Nephron progenitor cell (in vitro differentiated cells): ENCODE data around the gene MAP3K21.

Experiments used
- DNase-seq: peaks from one replicate; pipeline ENCODE4 v3.0.0; 2021
- H3K27ac Mint-ChIP-seq: 2 replicates; pipeline ENCODE4 v1.8.0; 2021; ENCODE audit warnings: mild to moderate bottlenecking, moderate library complexity, mixed read lengths
- H3K27me3 Mint-ChIP-seq: 2 replicates; pipeline ENCODE4 v1.8.0; 2021; ENCODE audit warnings: mild to moderate bottlenecking, low read depth, mixed read lengths; ENCODE audit not compliant: poor library complexity
- H3K36me3 Mint-ChIP-seq: 2 replicates; pipeline ENCODE4 v1.8.0; 2021; ENCODE audit warnings: low read depth, mixed read lengths
- H3K4me1 Mint-ChIP-seq: 2 replicates; pipeline ENCODE4 v1.8.0; 2021; ENCODE audit warnings: mixed read lengths
- H3K4me3 Mint-ChIP-seq: 2 replicates; pipeline ENCODE4 v1.8.0; 2021; ENCODE audit warnings: mild to moderate bottlenecking, moderate library complexity, mixed read lengths
- H3K9me3 Mint-ChIP-seq: 2 replicates; pipeline ENCODE4 v1.8.0; 2021; ENCODE audit warnings: mild to moderate bottlenecking, moderate library complexity, mixed read lengths
- TF ChIP-seq, protein P1 (sequence below): fragments of 200-600 bp; sonication (generic); IDR thresholded peaks from 2 replicates; pipeline ENCODE4 v1.5.0; 2021; ENCODE audit warnings: antibody characterized with exemption

MAP3K21 gene

GRCh38 chr1:233410906-233411305 lies 83.4 kb downstream of the MAP3K21 start:
- Mint-ChIP-seq H3K27ac (no peak overlapping the region), H3K9me3 (peaks cover 25% of the 10 kb centered on the region), H3K4me1 (no peaks in the 10 kb centered on the region), H3K36me3 (no peaks in the 10 kb centered on the region), H3K4me3 (no peak overlapping the region), H3K27me3 (peaks cover 3% of the 10 kb centered on the region)
- TF ChIP-seq, protein P1, sequence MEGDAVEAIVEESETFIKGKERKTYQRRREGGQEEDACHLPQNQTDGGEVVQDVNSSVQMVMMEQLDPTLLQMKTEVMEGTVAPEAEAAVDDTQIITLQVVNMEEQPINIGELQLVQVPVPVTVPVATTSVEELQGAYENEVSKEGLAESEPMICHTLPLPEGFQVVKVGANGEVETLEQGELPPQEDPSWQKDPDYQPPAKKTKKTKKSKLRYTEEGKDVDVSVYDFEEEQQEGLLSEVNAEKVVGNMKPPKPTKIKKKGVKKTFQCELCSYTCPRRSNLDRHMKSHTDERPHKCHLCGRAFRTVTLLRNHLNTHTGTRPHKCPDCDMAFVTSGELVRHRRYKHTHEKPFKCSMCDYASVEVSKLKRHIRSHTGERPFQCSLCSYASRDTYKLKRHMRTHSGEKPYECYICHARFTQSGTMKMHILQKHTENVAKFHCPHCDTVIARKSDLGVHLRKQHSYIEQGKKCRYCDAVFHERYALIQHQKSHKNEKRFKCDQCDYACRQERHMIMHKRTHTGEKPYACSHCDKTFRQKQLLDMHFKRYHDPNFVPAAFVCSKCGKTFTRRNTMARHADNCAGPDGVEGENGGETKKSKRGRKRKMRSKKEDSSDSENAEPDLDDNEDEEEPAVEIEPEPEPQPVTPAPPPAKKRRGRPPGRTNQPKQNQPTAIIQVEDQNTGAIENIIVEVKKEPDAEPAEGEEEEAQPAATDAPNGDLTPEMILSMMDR, result no peak
- no peak for DNase-seq

DNA sequence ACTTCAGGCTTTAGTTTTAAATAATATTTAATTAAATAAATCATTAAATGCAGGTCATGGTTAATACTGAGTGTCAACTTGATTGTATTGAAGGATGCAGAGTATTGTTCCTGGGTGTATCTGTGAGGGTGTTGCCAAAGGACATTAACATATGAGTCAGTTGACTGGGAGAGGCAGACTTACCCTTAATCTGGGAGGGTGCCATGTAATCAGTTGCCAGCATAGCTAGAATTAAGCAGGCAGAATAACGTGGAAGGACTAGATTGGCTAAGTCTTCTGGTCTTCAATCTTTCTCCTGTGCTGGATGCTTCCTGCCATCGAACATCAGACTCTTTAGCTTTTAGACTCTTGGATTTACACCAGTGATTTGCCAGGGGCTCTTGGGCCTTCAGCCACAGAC lies 85.3 kb downstream of the MAP3K21 start:
- peaks cover 3% of the 10 kb centered on the region for H3K27me3 Mint-ChIP-seq
- H3K4me3 Mint-ChIP-seq, result no peak overlapping the region
- DNase-seq, result no peak
- H3K9me3 Mint-ChIP-seq, result peaks cover 15% of the 10 kb centered on the region
- no peak overlapping the region for H3K27ac Mint-ChIP-seq
- H3K36me3 Mint-ChIP-seq, result no peaks in the 10 kb centered on the region
- no peaks in the 10 kb centered on the region for H3K4me1 Mint-ChIP-seq
- TF ChIP-seq, protein P1, result no peak

DNA sequence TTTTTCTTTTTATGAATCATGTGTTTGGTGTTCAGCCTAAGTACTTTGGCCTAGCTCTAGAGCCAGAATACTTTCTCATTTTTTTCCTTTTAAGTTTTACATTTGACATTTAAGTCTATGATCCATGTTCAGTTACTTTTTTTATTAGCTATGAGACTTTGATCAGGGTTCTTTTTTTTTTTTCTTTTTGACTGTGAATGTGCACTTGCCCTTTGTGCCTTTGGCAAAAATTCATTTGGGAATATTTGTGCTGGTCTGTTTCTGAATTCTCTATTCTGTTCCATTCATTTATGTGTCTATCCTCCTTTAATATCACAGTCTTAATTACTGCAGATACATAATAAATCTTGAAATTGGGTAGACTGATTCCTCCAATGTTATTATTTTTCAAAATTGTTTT lies 93.8 kb downstream of the MAP3K21 start:
- Mint-ChIP-seq H3K9me3 (peaks cover 8% of the 10 kb centered on the region), H3K36me3 (no peaks in the 10 kb centered on the region), H3K4me1 (no peaks in the 10 kb centered on the region), H3K27ac (no peak overlapping the region), H3K4me3 (no peak overlapping the region), H3K27me3 (peaks cover 4% of the 10 kb centered on the region)
- DNase-seq, result no peak
- TF ChIP-seq, protein P1, result no peak

- Mint-ChIP-seq H3K27ac (no peak overlapping the region), H3K4me1 (no peaks in the 10 kb centered on the region), H3K9me3 (peaks cover 8% of the 10 kb centered on the region)
Observed at GRCh38 chr1:233424779-233425178, 97.3 kb downstream of the MAP3K21 start.

DNA sequence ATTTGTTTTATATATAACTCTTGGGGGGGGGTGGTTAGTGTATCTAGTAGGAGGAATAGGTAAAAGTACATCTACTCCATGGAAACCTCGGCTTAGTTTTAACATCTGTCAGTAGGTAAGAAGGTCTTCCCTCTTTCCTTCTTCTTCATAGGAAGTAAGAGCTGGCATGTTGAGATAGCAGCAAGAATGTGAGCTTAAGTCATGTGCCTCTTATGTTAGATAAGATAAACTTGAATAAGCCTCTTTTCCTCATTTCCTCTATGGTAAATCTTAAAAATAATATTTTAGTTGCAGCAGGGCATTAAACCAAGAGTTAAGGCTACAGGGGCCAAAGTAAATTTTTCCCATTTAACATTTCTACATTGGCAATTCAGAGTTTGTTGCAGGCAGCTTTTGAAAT lies 100.4 kb downstream of the MAP3K21 start:
- no peak overlapping the region for H3K4me3 Mint-ChIP-seq
- no peak for DNase-seq
- H3K9me3 Mint-ChIP-seq, result peaks cover under 1% of the 10 kb centered on the region
- no peaks in the 10 kb centered on the region for H3K4me1 Mint-ChIP-seq
- no peaks in the 10 kb centered on the region for H3K36me3 Mint-ChIP-seq
- TF ChIP-seq, protein P1, result no peak
- no peak overlapping the region for H3K27ac Mint-ChIP-seq
- H3K27me3 Mint-ChIP-seq, result peaks cover 6% of the 10 kb centered on the region

More at GRCh38 chr1:233424779-233425178, 97.3 kb downstream of the MAP3K21 start:
- no peak for DNase-seq
- TF ChIP-seq, protein P1, result peak; percentile 10
- no peaks in the 10 kb centered on the region for H3K36me3 Mint-ChIP-seq
- no peak overlapping the region for H3K4me3 Mint-ChIP-seq
- H3K27me3 Mint-ChIP-seq, result peaks cover 6% of the 10 kb centered on the region

GRCh38 chr1:233431753-233432403 lies 104.4 kb downstream of the MAP3K21 start:
- H3K4me3 Mint-ChIP-seq, result no peak overlapping the region
- H3K27me3 Mint-ChIP-seq, result peaks cover 6% of the 10 kb centered on the region
- H3K4me1 Mint-ChIP-seq, result peaks cover 6% of the 10 kb centered on the region
- H3K27ac Mint-ChIP-seq, result no peak overlapping the region
- TF ChIP-seq, protein P1, result no peak
- no peak for DNase-seq
- peaks cover 3% of the 10 kb centered on the region for H3K9me3 Mint-ChIP-seq
- no peaks in the 10 kb centered on the region for H3K36me3 Mint-ChIP-seq
